B cell (primary cell): Measurements from ENCODE around the gene PCYOX1L. TPM values are rescaled to one million over a fixed set of nuclear protein-coding genes. Genes with fewer than 3 reads are reported as not detected.

Experiments used
- ATAC-seq: fragments of 200-7000 bp; cut with Tn5 transposase; one replicate; pipeline ENCODE4 v1.10.0; 2021; ENCODE audit warnings: low read depth, mild to moderate bottlenecking, moderate number of reproducible peaks, moderate library complexity
- CTCF ChIA-PET: fragments of 350-600 bp; sonication (Branson Sonifier 250); formaldehyde crosslinking; loops from one replicate; lab custom pipeline; 2021; ENCODE audit warnings: antibody characterized with exemption, inconsistent platforms; lab: Charles Lee
- POLR2A ChIA-PET: fragments of 350-600 bp; sonication (Branson Sonifier 250); formaldehyde crosslinking; loops from one replicate; lab custom pipeline; 2021; ENCODE audit warnings: antibody characterized with exemption; lab: Charles Lee
- DNase-seq: peaks from one replicate; pipeline ENCODE4 v3.0.0; 2013
- H2AFZ ChIP-seq: 2 replicates; pipeline ENCODE4 v1.6.1; 2012; ENCODE audit warnings: mild to moderate bottlenecking, low read depth, low read length; ENCODE audit not compliant: insufficient read depth, poor library complexity, severe bottlenecking
- H3K27ac ChIP-seq, 2 donors: 1 replicate in 1 of 2; 2 replicates in 1 of 2; pipeline ENCODE4 v1.5.1; 2012 to 2013; ENCODE audit warnings: low read length in 2 of 2, mild to moderate bottlenecking in 2 of 2, moderate library complexity in 1 of 2
- H3K27me3 ChIP-seq, 4 experiments: fragments of 200-600 bp in 1 of 4; sonication (generic) in 1 of 4; replicated peaks in 1 of 4; 1 replicate in 2 of 4; 2 replicates in 2 of 4; pipeline versions ENCODE4 v1.6.1 to v1.7.0; 2013 to 2016; ENCODE audit warnings: low read length in 3 of 4, mild to moderate bottlenecking in 2 of 4, mixed read lengths in 1 of 4, moderate library complexity in 1 of 4; ENCODE audit not compliant: insufficient read depth in 4 of 4, control insufficient read depth in 3 of 4; ENCODE audit errors: control extremely low read depth in 1 of 4
- H3K36me3 ChIP-seq, 2 experiments: replicated peaks in 1 of 2; 1 replicate in 1 of 2; 2 replicates in 1 of 2; pipeline versions ENCODE4 v1.6.1 to v1.7.1; 2013; ENCODE audit warnings: low read length in 1 of 2; ENCODE audit not compliant: insufficient read depth in 2 of 2, control insufficient read depth in 1 of 2; ENCODE audit errors: control extremely low read depth in 1 of 2, extremely low read depth in 1 of 2
- H3K4me1 ChIP-seq, 2 donors: fragments of 200-600 bp in 1 of 2; sonication (generic) in 1 of 2; 1 replicate in 1 of 2; 2 replicates in 1 of 2; pipeline versions ENCODE4 v1.5.1 to v1.6.1; 2013 to 2017; ENCODE audit warnings: low read length in 2 of 2; ENCODE audit not compliant: control insufficient read depth in 2 of 2, insufficient read depth in 2 of 2
- H3K4me2 ChIP-seq: replicated peaks from 2 replicates; pipeline ENCODE3; 2012; ENCODE audit warnings: mild to moderate bottlenecking, low read depth, low read length; ENCODE audit not compliant: poor library complexity, severe bottlenecking
- H3K4me3 ChIP-seq, 5 experiments: fragments of 200-600 bp in 1 of 5; sonication (generic) in 1 of 5; 1 replicate in 3 of 5; 2 replicates in 2 of 5; pipeline versions ENCODE4 v1.5.1 to v1.7.0; 2011 to 2016; ENCODE audit warnings: low read length in 4 of 5, mild to moderate bottlenecking in 4 of 5, low read depth in 2 of 5, control low read depth in 1 of 5, moderate library complexity in 1 of 5; ENCODE audit not compliant: insufficient read depth in 1 of 5; ENCODE audit errors: control extremely low read depth in 1 of 5, extremely low read depth in 1 of 5
- H3K79me2 ChIP-seq: fragments of 200-600 bp; sonication (generic); one replicate; pipeline ENCODE4 v1.6.0; 2016; ENCODE audit warnings: low read length; ENCODE audit not compliant: control insufficient read depth, insufficient read depth
- H3K9ac ChIP-seq: fragments of 200-600 bp; sonication (generic); 2 replicates; pipeline ENCODE4 v1.6.1; 2017; ENCODE audit warnings: mild to moderate bottlenecking, low read length, moderate library complexity
- H3K9me3 ChIP-seq, 3 donors: one replicate each; pipeline versions ENCODE4 v1.6.1 to v1.7.1; 2013; ENCODE audit warnings: low read length in 2 of 3; ENCODE audit not compliant: control insufficient read depth in 2 of 3, insufficient read depth in 1 of 3; ENCODE audit errors: control extremely low read depth in 1 of 3
- H4K20me1 ChIP-seq: 2 replicates; pipeline ENCODE4 v1.6.0; 2012; ENCODE audit warnings: mild to moderate bottlenecking, low read length; ENCODE audit not compliant: insufficient read depth, control insufficient read depth, poor library complexity, severe bottlenecking
- H3K27ac Mint-ChIP-seq: one replicate; pipeline ENCODE4 v1.8.0; 2021; ENCODE audit warnings: mixed read lengths
- H3K27me3 Mint-ChIP-seq: one replicate; pipeline ENCODE4 v1.8.0; 2021; ENCODE audit warnings: mixed read lengths
- H3K4me1 Mint-ChIP-seq: one replicate; pipeline ENCODE4 v1.8.0; 2021; ENCODE audit warnings: mixed read lengths
- H3K4me3 Mint-ChIP-seq: one replicate; pipeline ENCODE4 v1.8.0; 2021; ENCODE audit warnings: mixed read lengths
- H3K9me3 Mint-ChIP-seq: one replicate; pipeline ENCODE4 v1.8.0; 2022; ENCODE audit warnings: mixed read lengths; ENCODE audit not compliant: insufficient read depth
- CTCF ChIP-seq: fragments of 200-600 bp; IDR thresholded peaks from one replicate; pipeline ENCODE4 v1.8.0; 2022; ENCODE audit warnings: antibody characterized with exemption, mild to moderate bottlenecking
- EZH2 ChIP-seq: IDR thresholded peaks from 2 replicates; pipeline ENCODE4 v1.6.1; 2012; ENCODE audit warnings: borderline replicate concordance, low read depth, mild to moderate bottlenecking, moderate library complexity, low read length; ENCODE audit not compliant: insufficient read depth, poor library complexity, severe bottlenecking
- WGBS: methylation state at CpG from one replicate; pipeline ENCODE4 v1.1.5; 2013; ENCODE audit warnings: missing lambda C conversion rate; ENCODE audit not compliant: insufficient coverage; 5-methylcytosine and 5-hydroxymethylcytosine counted together
- intact Hi-C: fragments of 100-400 bp; cut with micrococcal nuclease; formaldehyde crosslinking; loops from one replicate; pipeline ENCODE4 v1.10.0; 2022
- polyA plus RNA-seq: library from polyadenylated mRNA; depleted of rRNA; stranded (reverse); fragments of >200 nt; gene quantifications from 2 replicates; pipeline ENCODE4 v1.2.3, GENCODE V29; 2012
- total RNA-seq, 2 donors: library from RNA; stranded (reverse); fragments of 120-200 nt in 1 of 2; gene quantifications; 1 replicate in 1 of 2; 2 replicates in 1 of 2; pipeline versions ENCODE4 v1.2.3 to v1.2.4, GENCODE V29; 2013 to 2022

Gene PCYOX1L
- total and polyA plus RNA-seq, 2 donors (not counting 1 experiment from before 2014, with no cell fraction given) = 11.7 to 19.4 TPM

- Mint-ChIP-seq H3K4me3 (no peak overlapping the region), H3K27ac (no peak overlapping the region), H3K4me1 (no peaks in the 10 kb centered on the region), H3K9me3 (no peaks in the 10 kb centered on the region), H3K27me3 (peaks cover 12% of the 10 kb centered on the region)
- ChIA-PET POLR2A (no interaction called here), CTCF (no interaction called here)
- no peak for DNase-seq
- Histone ChIP-seq H4K20me1 (no peaks in the 10 kb centered on the region), H3K4me1 (no peaks in the 10 kb centered on the region), H3K36me3 (no peaks in the 10 kb centered on the region), H3K27me3 (peaks cover 0 to 5% (median 2%) of the 10 kb centered on the region in 4 experiments), H3K4me3 (no peak overlapping the region), H3K79me2 (no peaks in the 10 kb centered on the region), H3K27ac (no peak overlapping the region), H3K9me3 (no peaks in the 10 kb centered on the region), H3K9ac (no peak overlapping the region), H3K4me2 (no peak overlapping the region), H2AFZ (no peak overlapping the region)
- WGBS = 60% methylated on average over 1 of the region's 16 CpGs
- intact Hi-C loops = no loop called here
- TF ChIP-seq CTCF = no peak
- TF ChIP-seq EZH2 = no peak
- ATAC-seq = no peak
These were observed 55.8 kb downstream of the PCYOX1L start for GRCh38 chr5:149413477-149414210.

- no peak overlapping the region for H3K27ac ChIP-seq
- no peak overlapping the region for H3K9ac ChIP-seq
- no peak overlapping the region for H3K4me3 ChIP-seq
- ChIA-PET POLR2A (no interaction called here), CTCF (interaction anchor here (1.0 kb wide), 1 partner anchor 43 kb away, joined by 3 read pairs; no protein-coding TSS in a partner anchor)
- H3K9me3 ChIP-seq = no peaks in the 10 kb centered on the region
- no peaks in the 10 kb centered on the region for H3K4me1 ChIP-seq
- H3K4me1 Mint-ChIP-seq = no peaks in the 10 kb centered on the region
- no peaks in the 10 kb centered on the region for H4K20me1 ChIP-seq
- no peak overlapping the region for H2AFZ ChIP-seq
- peaks cover 12% of the 10 kb centered on the region for H3K27me3 Mint-ChIP-seq
- TF ChIP-seq EZH2 (no peak), CTCF (no peak)
- no peak for DNase-seq
- no peak overlapping the region for H3K4me2 ChIP-seq
- no peak for ATAC-seq
- intact Hi-C loops = no loop called here
- no peaks in the 10 kb centered on the region for H3K9me3 Mint-ChIP-seq
- H3K27ac Mint-ChIP-seq = no peak overlapping the region
- no peaks in the 10 kb centered on the region for H3K79me2 ChIP-seq
- peaks cover 0 to 6% (median 2%) of the 10 kb centered on the region in 4 experiments for H3K27me3 ChIP-seq
- no peaks in the 10 kb centered on the region for H3K36me3 ChIP-seq
- WGBS = 91% methylated on average over 6 of the region's 7 CpGs
- no peak overlapping the region for H3K4me3 Mint-ChIP-seq
These were observed 56.7 kb downstream of the PCYOX1L start for GRCh38 chr5:149414405-149415065.
